ENCODE results near the gene PPP1R11. TPM values are rescaled to one million over a fixed set of nuclear protein-coding genes. Genes with fewer than 3 reads are reported as not detected.

Gene PPP1R11
- total and polyA plus RNA-seq, 2 of the 13 experiments (the other 11 are each of a cell fraction or from before 2014, with no cell fraction given), result 32.1 to 58.9 TPM

GRCh38 chr6:30102970-30103871, 36.2 kb downstream of the PPP1R11 start (continued):
- no peak for TF ChIP-seq ZNF646 (CRISPR knock-in tag; IDR thresholded peaks at IDR 0.05)
- TF ChIP-seq ARID5B (CRISPR knock-in tag; IDR thresholded peaks at IDR 0.05), result peak; percentile 77
- no peak for TF ChIP-seq PCBP2 (optimal IDR thresholded peaks at IDR 0.05; ENCODE audit: low read depth, low read length, poor library complexity, severe bottlenecking)
- TF ChIP-seq RORA (CRISPR knock-in tag; IDR thresholded peaks at IDR 0.05), result no peak
- TF ChIP-seq SMYD3 (CRISPR knock-in tag; IDR thresholded peaks at IDR 0.05), result no peak
- no peak for TF ChIP-seq SIN3B (IDR thresholded peaks at IDR 0.05; ENCODE audit: low read length)
- TF ChIP-seq HOXA7 (CRISPR knock-in tag; IDR thresholded peaks at IDR 0.05), result no peak
- no peak for TF ChIP-seq NFKBIZ (CRISPR knock-in tag; IDR thresholded peaks at IDR 0.05)
- no peak for TF ChIP-seq ZNF20 (CRISPR knock-in tag; IDR thresholded peaks at IDR 0.05)
- TF ChIP-seq KLF9 (CRISPR knock-in tag; IDR thresholded peaks at IDR 0.05; ENCODE audit: low read depth), result no peak
- TF ChIP-seq ZNF569 (CRISPR knock-in tag; IDR thresholded peaks at IDR 0.05; ENCODE audit: borderline replicate concordance), result no peak
- no peak for TF ChIP-seq NBN (conservative IDR thresholded peaks at IDR 0.05)
